Fibroblast of mammary gland (primary cell): ENCODE results near the gene CACNA1B.

ENCODE experiments used
- DNase-seq: peaks from one replicate; pipeline ENCODE4 v3.0.0-alpha.2; 2010; ENCODE audit warnings: low read depth
- H3K4me3 ChIP-seq: 2 replicates; pipeline ENCODE4 v1.5.1; 2011; ENCODE audit warnings: low read depth, mild to moderate bottlenecking, low read length, moderate library complexity; ENCODE audit not compliant: control insufficient read depth
- TF ChIP-seq, protein P1 (sequence below): conservative IDR thresholded peaks from 2 replicates; pipeline ENCODE4 v1.5.1; 2011; ENCODE audit warnings: low read depth, low read length, inconsistent platforms; ENCODE audit not compliant: control insufficient read depth, insufficient read depth

The CACNA1B gene

DNA sequence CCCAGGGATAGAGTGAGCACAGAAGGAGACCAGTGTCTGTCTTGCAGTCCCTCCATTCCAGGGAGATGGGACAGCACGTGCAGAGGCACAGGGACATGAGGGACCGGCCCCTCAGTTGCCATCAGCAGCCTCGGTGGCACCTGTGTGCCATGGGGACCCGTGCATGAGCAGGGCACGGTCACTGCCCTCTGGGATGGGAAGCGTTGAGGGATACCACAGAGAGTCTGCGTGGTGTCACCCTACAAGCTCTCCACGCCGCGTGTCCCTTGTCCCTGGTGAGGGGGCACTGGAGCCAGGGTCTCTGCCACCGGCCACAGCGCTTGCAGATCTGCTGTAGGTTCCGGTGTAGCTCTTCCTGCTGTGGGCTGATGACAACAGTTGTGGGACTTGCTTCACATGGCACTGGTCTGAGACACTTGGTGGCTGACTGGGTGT lies 108.1 kb downstream of the CACNA1B start:
- no peak overlapping the region for H3K4me3 ChIP-seq
- TF ChIP-seq, protein P1, sequence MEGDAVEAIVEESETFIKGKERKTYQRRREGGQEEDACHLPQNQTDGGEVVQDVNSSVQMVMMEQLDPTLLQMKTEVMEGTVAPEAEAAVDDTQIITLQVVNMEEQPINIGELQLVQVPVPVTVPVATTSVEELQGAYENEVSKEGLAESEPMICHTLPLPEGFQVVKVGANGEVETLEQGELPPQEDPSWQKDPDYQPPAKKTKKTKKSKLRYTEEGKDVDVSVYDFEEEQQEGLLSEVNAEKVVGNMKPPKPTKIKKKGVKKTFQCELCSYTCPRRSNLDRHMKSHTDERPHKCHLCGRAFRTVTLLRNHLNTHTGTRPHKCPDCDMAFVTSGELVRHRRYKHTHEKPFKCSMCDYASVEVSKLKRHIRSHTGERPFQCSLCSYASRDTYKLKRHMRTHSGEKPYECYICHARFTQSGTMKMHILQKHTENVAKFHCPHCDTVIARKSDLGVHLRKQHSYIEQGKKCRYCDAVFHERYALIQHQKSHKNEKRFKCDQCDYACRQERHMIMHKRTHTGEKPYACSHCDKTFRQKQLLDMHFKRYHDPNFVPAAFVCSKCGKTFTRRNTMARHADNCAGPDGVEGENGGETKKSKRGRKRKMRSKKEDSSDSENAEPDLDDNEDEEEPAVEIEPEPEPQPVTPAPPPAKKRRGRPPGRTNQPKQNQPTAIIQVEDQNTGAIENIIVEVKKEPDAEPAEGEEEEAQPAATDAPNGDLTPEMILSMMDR: no peak
- DNase-seq: no peak

DNA sequence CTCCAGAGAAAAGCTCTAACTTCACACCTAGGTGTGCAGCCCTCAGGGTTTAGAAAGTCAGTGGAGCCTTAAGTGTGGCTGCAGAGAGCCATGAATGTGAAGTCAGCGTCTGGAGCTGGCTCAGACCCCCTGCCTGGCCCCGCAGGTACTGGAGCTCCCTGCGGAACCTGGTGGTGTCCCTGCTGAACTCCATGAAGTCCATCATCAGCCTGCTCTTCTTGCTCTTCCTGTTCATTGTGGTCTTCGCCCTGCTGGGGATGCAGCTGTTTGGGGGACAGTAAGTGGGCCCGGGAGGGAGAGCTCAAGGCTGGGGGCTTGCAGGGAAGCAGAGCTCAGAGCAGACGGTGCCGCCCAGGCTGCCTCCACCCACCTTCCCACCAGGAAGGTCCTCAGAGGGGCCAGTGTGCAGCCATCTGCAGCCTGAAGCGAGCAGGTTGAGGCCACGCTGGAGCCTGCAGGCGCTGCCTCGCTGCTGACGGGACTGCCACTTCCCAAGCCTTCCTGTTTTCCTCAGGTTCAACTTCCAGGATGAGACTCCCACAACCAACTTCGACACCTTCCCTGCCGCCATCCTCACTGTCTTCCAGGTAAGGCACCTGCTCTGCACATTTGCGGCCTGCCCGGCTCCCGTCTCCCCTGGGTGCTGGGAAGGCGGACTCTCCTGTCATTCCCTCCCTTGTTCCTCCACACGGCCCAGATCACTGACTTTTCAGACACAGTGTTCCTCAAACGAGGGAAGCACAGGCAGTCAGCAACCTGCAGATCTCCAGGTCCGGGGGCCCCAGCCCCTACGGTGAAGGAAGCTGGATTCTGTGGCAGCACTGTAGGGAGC lies 108.9 kb downstream of the CACNA1B start:
- H3K4me3 ChIP-seq: no peak overlapping the region
- no peak for DNase-seq
- TF ChIP-seq, protein P1: no peak

DNA sequence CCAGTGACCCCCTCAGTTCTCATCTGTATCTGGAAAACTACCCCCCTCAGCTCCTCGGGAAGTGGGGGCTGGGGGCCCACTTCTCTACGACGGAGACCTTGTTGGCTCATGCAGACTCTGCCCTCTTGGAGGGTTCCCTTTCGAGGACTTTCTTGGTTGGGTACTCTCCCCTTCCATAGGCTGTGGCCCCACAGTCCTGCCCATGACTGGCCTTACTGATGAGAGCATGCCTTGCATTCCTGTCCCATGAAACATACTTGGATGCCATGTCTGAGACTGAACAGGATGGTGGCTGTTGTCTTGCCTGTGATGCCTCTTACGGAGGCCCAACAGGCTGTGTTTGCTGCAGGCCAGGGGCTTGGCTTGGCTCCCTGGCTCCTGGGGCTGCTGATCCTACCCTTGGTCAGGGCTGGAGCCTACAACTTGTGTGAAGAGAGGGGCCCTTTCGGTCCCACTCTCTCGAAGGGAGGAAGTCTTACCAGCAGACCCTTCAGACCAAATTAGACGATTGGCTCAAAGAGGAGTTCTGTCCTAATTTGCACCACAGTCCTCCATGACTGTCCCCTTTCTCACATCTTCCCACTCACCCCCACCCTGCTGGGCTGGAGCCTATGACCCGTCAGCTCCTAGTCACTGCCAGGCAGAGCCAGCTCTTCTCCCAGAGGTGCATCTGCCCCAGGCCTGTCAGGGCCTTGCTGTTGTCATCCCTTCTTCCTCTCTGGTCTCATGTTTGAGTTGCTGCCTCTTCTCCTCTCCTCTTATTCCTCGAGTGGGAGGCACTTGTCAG lies 109.9 kb downstream of the CACNA1B start:
- TF ChIP-seq, protein P1: no peak
- H3K4me3 ChIP-seq: no peak overlapping the region
- no peak for DNase-seq

DNA sequence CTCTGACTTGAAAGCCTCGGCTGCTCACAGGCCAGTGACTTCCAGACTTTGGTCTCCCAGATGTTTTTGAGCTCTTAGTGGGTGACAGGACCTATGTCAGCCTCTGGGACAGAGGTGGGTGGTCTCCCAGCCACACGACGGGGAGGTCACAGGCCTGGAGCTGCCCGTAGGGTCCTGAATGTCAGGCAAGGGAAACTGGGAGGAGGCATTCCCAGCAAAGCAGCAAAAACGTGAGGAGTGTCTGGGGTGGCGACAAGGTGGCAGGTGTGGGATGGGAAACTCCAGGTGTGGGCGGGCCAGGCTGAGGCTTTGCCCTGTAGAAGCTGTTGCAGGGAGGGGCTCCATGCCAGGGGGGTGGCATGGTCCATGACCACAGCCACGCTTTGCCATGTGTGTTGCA lies 110.5 kb downstream of the CACNA1B start:
- no peak for DNase-seq
- H3K4me3 ChIP-seq: no peak overlapping the region
- TF ChIP-seq, protein P1: no peak

DNA sequence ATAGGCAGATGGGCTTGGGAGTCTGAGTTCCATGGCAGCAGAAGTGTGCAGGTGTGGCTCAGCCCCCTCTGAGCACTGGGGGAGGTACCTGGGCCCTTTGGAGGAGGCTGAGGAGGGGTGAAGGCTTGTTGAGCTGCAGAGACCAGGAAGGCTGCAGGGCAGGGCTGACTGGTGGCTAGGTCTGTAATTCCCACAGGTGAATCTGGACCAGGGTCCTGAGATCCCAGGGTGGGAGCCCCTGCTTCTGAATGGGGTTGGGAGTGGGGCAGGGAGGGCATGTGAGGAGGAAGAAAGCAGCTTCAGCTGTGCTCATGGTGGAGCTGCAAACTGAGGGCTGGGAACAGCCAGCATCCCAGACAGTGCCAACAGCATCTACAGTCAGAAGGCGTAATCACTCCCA lies 111.1 kb downstream of the CACNA1B start:
- DNase-seq: no peak
- H3K4me3 ChIP-seq: no peak overlapping the region
- TF ChIP-seq, protein P1: no peak

DNA sequence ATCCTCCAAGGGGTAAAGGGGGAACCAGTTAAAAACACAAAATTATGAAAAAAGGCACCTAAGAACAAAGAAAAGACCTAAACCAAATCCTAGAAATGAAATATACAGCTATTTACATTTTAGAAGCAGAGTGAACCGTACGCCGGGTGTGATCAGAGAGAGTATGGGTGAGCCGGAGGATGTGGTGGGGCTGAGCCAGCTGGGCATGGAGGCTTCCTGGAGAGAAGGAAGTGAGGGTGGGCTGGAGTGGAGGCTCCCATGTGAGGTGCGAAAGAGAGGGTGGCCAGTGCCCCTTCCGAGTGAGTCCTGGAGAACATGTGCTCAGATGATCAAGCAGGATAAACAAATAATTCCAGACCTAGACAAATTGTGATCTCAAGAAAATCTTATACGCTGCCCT lies 111.6 kb downstream of the CACNA1B start:
- TF ChIP-seq, protein P1: no peak
- no peak overlapping the region for H3K4me3 ChIP-seq
- DNase-seq: no peak
